HFFc6 (cell line): ENCODE data around the gene MRPL11. TPM values are rescaled to one million over a fixed set of nuclear protein-coding genes. Genes with fewer than 3 reads are reported as not detected.

Experiments used
- DNase-seq: peaks from one replicate; pipeline ENCODE4 v3.0.0-alpha.2; 2018
- H3K27ac Mint-ChIP-seq: 2 replicates; pipeline ENCODE4 v1.8.0; 2020; ENCODE audit warnings: mild to moderate bottlenecking, mixed read lengths
- H3K27me3 Mint-ChIP-seq: 2 replicates; pipeline ENCODE4 v1.8.0; 2021; ENCODE audit warnings: mild to moderate bottlenecking, moderate library complexity, mixed read lengths; ENCODE audit not compliant: insufficient read depth
- H3K36me3 Mint-ChIP-seq: 2 replicates; pipeline ENCODE4 v1.8.0; 2021; ENCODE audit warnings: low read depth, mixed read lengths
- H3K4me1 Mint-ChIP-seq: 2 replicates; pipeline ENCODE4 v1.8.0; 2020; ENCODE audit warnings: low read depth, mixed read lengths
- H3K4me3 Mint-ChIP-seq: 2 replicates; pipeline ENCODE4 v1.8.0; 2020; ENCODE audit warnings: mild to moderate bottlenecking, moderate library complexity, mixed read lengths
- H3K9me3 Mint-ChIP-seq: 2 replicates; pipeline ENCODE4 v1.8.0; 2020; ENCODE audit warnings: mild to moderate bottlenecking, mixed read lengths
- CTCF ChIP-seq: fragments of 200-600 bp; sonication (generic); IDR thresholded peaks from 2 replicates; pipeline ENCODE4 v1.5.0; 2021; ENCODE audit warnings: antibody characterized with exemption, mild to moderate bottlenecking
- total RNA-seq, 6 experiments: library from RNA; stranded (reverse); fragmentation: NEBNext Ultra II Directional; extraction: Animal tissue kit (Norgen Biotek cat#: 25700); gene quantifications; 2 replicates in 1 of 6; 3 replicates in 5 of 6; pipeline ENCODE4 v1.2.3, GENCODE V29; 2021

MRPL11 gene
- total RNA-seq, 6 experiments from 2014 or later = 55.6 to 74.1 (median 67.6) TPM

DNA sequence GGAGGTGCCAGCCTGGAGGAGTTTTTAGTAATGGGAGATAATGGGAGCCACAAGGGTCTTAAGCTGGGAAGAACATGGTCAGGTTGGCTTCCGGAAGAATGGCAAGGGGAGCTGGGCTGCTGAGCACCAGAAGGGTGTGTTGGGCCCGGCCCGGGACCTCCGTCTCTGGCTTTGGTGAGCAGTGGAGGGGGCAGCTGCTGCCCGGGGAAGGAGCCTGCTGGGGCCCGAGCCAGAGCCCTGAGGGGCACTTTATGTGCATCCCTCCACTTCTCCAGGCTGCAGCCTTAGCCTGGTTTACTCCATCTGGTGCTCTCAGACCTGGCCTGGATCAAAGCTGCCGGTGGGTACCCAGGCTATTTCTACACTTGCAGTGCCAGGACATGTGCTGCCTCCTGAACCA lies 26.5 kb downstream of the MRPL11 start:
- Mint-ChIP-seq H3K36me3 (no peaks in the 10 kb centered on the region), H3K9me3 (no peaks in the 10 kb centered on the region), H3K4me3 (no peak overlapping the region), H3K4me1 (peaks cover 9% of the 10 kb centered on the region), H3K27me3 (peaks cover 13% of the 10 kb centered on the region), H3K27ac (no peak overlapping the region)
- DNase-seq = no peak
- TF ChIP-seq CTCF = no peak

DNA sequence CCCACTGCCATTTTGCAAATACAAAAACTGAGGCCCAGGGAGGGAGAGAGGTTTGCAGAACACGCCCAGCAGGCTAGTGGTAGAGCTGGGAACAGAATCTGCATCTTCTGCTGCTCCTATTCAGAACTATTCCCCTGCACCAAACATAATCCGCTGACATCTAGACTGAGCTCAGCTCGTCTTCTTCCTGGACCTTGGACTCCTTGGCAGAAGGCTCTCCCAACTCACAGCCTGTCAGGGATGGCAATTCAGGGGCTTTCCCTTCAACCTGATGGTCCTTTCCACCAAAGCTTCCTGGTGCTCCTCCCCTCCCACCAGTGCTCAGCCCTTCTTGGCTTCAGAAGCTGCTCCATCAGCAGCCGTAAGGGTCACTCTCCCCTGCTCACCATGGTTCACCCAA lies 27.3 kb downstream of the MRPL11 start:
- H3K4me3 Mint-ChIP-seq = no peak overlapping the region
- no peak overlapping the region for H3K27ac Mint-ChIP-seq
- TF ChIP-seq CTCF = no peak
- no peaks in the 10 kb centered on the region for H3K9me3 Mint-ChIP-seq
- 0 out of 2 replicates have a peak, but pooled peaks cover 5% of the 10 kb centered on the region for H3K4me1 Mint-ChIP-seq
- DNase-seq = no peak
- peaks cover 18% of the 10 kb centered on the region for H3K27me3 Mint-ChIP-seq
- no peaks in the 10 kb centered on the region for H3K36me3 Mint-ChIP-seq

DNA sequence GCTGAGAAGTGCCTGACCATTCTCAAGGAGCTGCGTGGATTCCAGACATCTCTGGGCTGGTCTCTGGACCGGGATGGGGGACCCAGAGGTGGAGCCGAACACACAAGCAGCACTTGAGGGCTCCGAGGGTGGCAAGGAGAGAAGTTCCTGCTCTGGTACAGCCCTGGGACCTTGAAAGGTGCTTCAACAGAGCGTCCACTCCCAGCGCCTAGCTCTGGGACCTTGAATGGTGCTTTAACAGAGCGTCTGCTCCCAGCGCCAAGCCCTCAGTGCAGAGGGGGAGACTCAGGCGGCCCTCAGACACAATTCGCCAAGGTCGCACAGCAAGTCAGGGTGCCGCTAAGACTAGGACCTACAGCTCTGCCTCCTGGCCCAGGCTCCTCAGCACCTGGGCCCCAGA lies 28.5 kb downstream of the MRPL11 start:
- no peak for DNase-seq
- H3K27me3 Mint-ChIP-seq = peaks cover 28% of the 10 kb centered on the region
- no peaks in the 10 kb centered on the region for H3K36me3 Mint-ChIP-seq
- 0 out of 2 replicates have a peak, but pooled peaks cover 5% of the 10 kb centered on the region for H3K4me1 Mint-ChIP-seq
- TF ChIP-seq CTCF = no peak
- no peaks in the 10 kb centered on the region for H3K9me3 Mint-ChIP-seq
- H3K4me3 Mint-ChIP-seq = no peak overlapping the region
- H3K27ac Mint-ChIP-seq = no peak overlapping the region

GRCh38 chr11:66409226-66409625 lies 29.4 kb downstream of the MRPL11 start:
- TF ChIP-seq CTCF = no peak
- no peak for DNase-seq
- Mint-ChIP-seq H3K4me1 (0 out of 2 replicates have a peak, but pooled peaks cover 2% of the 10 kb centered on the region), H3K36me3 (no peaks in the 10 kb centered on the region), H3K27ac (no peak overlapping the region), H3K9me3 (no peaks in the 10 kb centered on the region), H3K27me3 (peaks cover 28% of the 10 kb centered on the region), H3K4me3 (no peak overlapping the region)

GRCh38 chr11:66408488-66409214 lies 30.0 kb downstream of the MRPL11 start:
- TF ChIP-seq CTCF = peak; percentile 100
- Mint-ChIP-seq H3K4me1 (no peaks in the 10 kb centered on the region), H3K4me3 (peak overlapping the region; percentile 82), H3K9me3 (no peaks in the 10 kb centered on the region), H3K27me3 (peaks cover 31% of the 10 kb centered on the region), H3K36me3 (no peaks in the 10 kb centered on the region), H3K27ac (peak overlapping the region; percentile 76)
- DNase-seq = peak; percentile 89
